HepG2 (cell line): ENCODE measurements around the gene STAMBPL1. TPM values are rescaled to one million over a fixed set of nuclear protein-coding genes. Genes with fewer than 3 reads are reported as not detected.

ENCODE experiments used
- ATAC-seq: fragments of 200-7000 bp; cut with Tn5 transposase; 3 replicates; pipeline ENCODE4 v1.9.1; 2020; ENCODE audit warnings: mild to moderate bottlenecking, moderate library complexity
- BruUV-seq: library from RNA; stranded (reverse); fragments of 400-500 nt; replicated peaks from 2 replicates; lab custom pipeline; 2021; lab: Mats Ljungman, UMichigan
- CTCF ChIA-PET: fragments of 300-600 bp; formaldehyde crosslinking; extraction: SDS; loops from one replicate; lab custom pipeline; 2021; ENCODE audit warnings: low total read pairs, inconsistent platforms, low intra/inter-chr PET ratio; lab: Yijun Ruan, JAX
- POLR2A ChIA-PET: fragments of 350-600 bp; sonication (Branson Sonifier 250); formaldehyde crosslinking; loops from one replicate; lab custom pipeline; 2020; ENCODE audit warnings: antibody characterized with exemption, inconsistent platforms; lab: Yijun Ruan, JAX
- DNase-seq: peaks from one replicate; pipeline ENCODE4 v3.0.0-alpha.2; 2015; ENCODE audit warnings: low spot score
- FAIRE-seq: peaks from 3 replicates; lab custom pipeline; 2011; peaks lifted over from hg19 to GRCh38; lab: Jason Lieb, UNC
- H2AFZ ChIP-seq: one replicate; pipeline ENCODE4 v1.6.1; 2011; ENCODE audit warnings: low read length, inconsistent platforms
- H3K27ac ChIP-seq: fragments of 300-600 bp; 3 replicates; pipeline ENCODE4 v1.8.0; 2011; ENCODE audit warnings: mixed run types, mild to moderate bottlenecking, mixed read lengths, low read length, inconsistent platforms; ENCODE audit not compliant: insufficient read depth; ENCODE audit errors: extremely low read length
- H3K27me3 ChIP-seq, 2 experiments: fragments of 200-600 bp in 1 of 2; 2 replicates in 1 of 2; 3 replicates in 1 of 2; pipeline versions ENCODE4 v1.6.0 to v1.8.0; 2011; ENCODE audit warnings: low read length in 2 of 2, mild to moderate bottlenecking in 2 of 2, moderate library complexity in 2 of 2, inconsistent platforms in 1 of 2; ENCODE audit not compliant: insufficient read depth in 2 of 2, control insufficient read depth in 1 of 2
- H3K36me3 ChIP-seq, 2 experiments: fragments of 200-600 bp in 1 of 2; replicated peaks in 1 of 2; 2 replicates in 1 of 2; 3 replicates in 1 of 2; pipeline versions ENCODE4 v1.5.1 to v1.8.0; 2011; ENCODE audit warnings: low read length in 2 of 2, inconsistent platforms in 1 of 2; ENCODE audit not compliant: insufficient read depth in 2 of 2, control insufficient read depth in 1 of 2
- H3K4me1 ChIP-seq: 2 replicates; pipeline ENCODE4 v1.5.1; 2012; ENCODE audit warnings: low read length, inconsistent platforms; ENCODE audit not compliant: insufficient read depth
- H3K4me2 ChIP-seq: 2 replicates; pipeline ENCODE4 v1.6.0; 2011; ENCODE audit warnings: low read depth, low read length, inconsistent platforms
- H3K4me3 ChIP-seq, 3 experiments: fragments of 200-600 bp in 1 of 3; sonication (generic), shearing (Covaris generic) in 1 of 3; replicated peaks in 1 of 3; 2 replicates each; pipeline ENCODE4 v1.5.1; 2011 to 2016; ENCODE audit warnings: low read length in 3 of 3, inconsistent platforms in 2 of 3, low read depth in 2 of 3, mild to moderate bottlenecking in 2 of 3, control low read depth in 1 of 3, mixed read lengths in 1 of 3; ENCODE audit not compliant: insufficient read depth in 1 of 3
- H3K79me2 ChIP-seq: one replicate; pipeline ENCODE4 v1.6.1; 2011; ENCODE audit warnings: low read length, inconsistent platforms; ENCODE audit not compliant: insufficient read depth
- H3K9ac ChIP-seq: 2 replicates; pipeline ENCODE4 v1.6.0; 2011; ENCODE audit warnings: mild to moderate bottlenecking, low read depth, low read length, inconsistent platforms; ENCODE audit not compliant: insufficient read depth
- H3K9me3 ChIP-seq: 2 replicates; pipeline ENCODE4 v1.5.1; 2012; ENCODE audit warnings: mild to moderate bottlenecking, low read length
- H4K20me1 ChIP-seq: 2 replicates; pipeline ENCODE4 v1.6.0; 2011; ENCODE audit warnings: inconsistent platforms, mild to moderate bottlenecking, low read length, moderate library complexity; ENCODE audit not compliant: insufficient read depth
- CBX5 ChIP-seq: sonication (generic); formaldehyde crosslinking; IDR thresholded peaks from 2 replicates; pipeline ENCODE4 v1.4.0; 2020; ENCODE audit warnings: missing genetic modification reagents, borderline replicate concordance
- E2F1 ChIP-seq: sonication (generic); formaldehyde crosslinking; IDR thresholded peaks from 2 replicates; pipeline ENCODE4 v1.5.0; 2020; ENCODE audit warnings: missing genetic modification reagents
- ELF1 ChIP-seq: sonication (generic); formaldehyde crosslinking; IDR thresholded peaks from 2 replicates; pipeline ENCODE4 v1.4.0; 2020; ENCODE audit warnings: missing genetic modification reagents
- HOXA3 ChIP-seq: sonication (generic); formaldehyde crosslinking; IDR thresholded peaks from 2 replicates; pipeline ENCODE4 v1.5.0; 2020; ENCODE audit warnings: missing genetic modification reagents
- RCOR2 ChIP-seq: IDR thresholded peaks from 2 replicates; pipeline ENCODE4 v1.6.1; 2016; ENCODE audit warnings: missing biosample characterization, missing genetic modification reagents
- SALL2 ChIP-seq: sonication (generic); formaldehyde crosslinking; IDR thresholded peaks from 2 replicates; pipeline ENCODE4 v1.8.1; 2023; ENCODE audit warnings: mild to moderate bottlenecking, missing genetic modification reagents, inconsistent platforms
- XBP1 ChIP-seq: sonication (generic); formaldehyde crosslinking; IDR thresholded peaks from 2 replicates; pipeline ENCODE4 v1.5.0; 2020; ENCODE audit warnings: missing genetic modification reagents
- ZMYM2 ChIP-seq: sonication (generic); formaldehyde crosslinking; IDR thresholded peaks from 2 replicates; pipeline ENCODE4 v1.8.0; 2022; ENCODE audit warnings: mild to moderate bottlenecking, missing genetic modification reagents
- ZNF160 ChIP-seq: sonication (generic); formaldehyde crosslinking; IDR thresholded peaks from 2 replicates; pipeline ENCODE4 v1.8.0; 2022; ENCODE audit warnings: mild to moderate bottlenecking, inconsistent platforms, missing genetic modification reagents
- ZNF276 ChIP-seq: sonication (generic); formaldehyde crosslinking; IDR thresholded peaks from 2 replicates; pipeline ENCODE4 v1.4.0; 2020; ENCODE audit warnings: mild to moderate bottlenecking, low read depth, missing genetic modification reagents
- ZNF496 ChIP-seq: sonication (generic); formaldehyde crosslinking; IDR thresholded peaks from 2 replicates; pipeline ENCODE4 v1.8.1; 2023; ENCODE audit warnings: mild to moderate bottlenecking, moderate library complexity, missing genetic modification reagents; ENCODE audit not compliant: insufficient replicate concordance
- ZNF550 ChIP-seq: sonication (generic); formaldehyde crosslinking; IDR thresholded peaks from 2 replicates; pipeline ENCODE4 v1.4.0; 2020; ENCODE audit warnings: mild to moderate bottlenecking, missing genetic modification reagents, borderline replicate concordance
- ZNF678 ChIP-seq: sonication (generic); formaldehyde crosslinking; IDR thresholded peaks from 2 replicates; pipeline ENCODE4 v1.4.0; 2020; ENCODE audit warnings: mild to moderate bottlenecking, missing genetic modification reagents
- ZNF776 ChIP-seq: sonication (generic); formaldehyde crosslinking; IDR thresholded peaks from 2 replicates; pipeline ENCODE4 v1.4.0; 2020; ENCODE audit warnings: mild to moderate bottlenecking, missing genetic modification reagents
- WGBS: methylation state at CpG from one replicate; pipeline ENCODE4 v1.1.6; 2017; ENCODE audit warnings: low lambda C conversion rate; 5-methylcytosine and 5-hydroxymethylcytosine counted together
- in situ Hi-C: cut with HindIII; loops from 2 replicates; pipeline ENCODE4 v1.10.0; 2017; ENCODE audit warnings: low pct_unique_long_range_greater_than_20kb; ENCODE audit not compliant: extremely low pct_ligation_motif_present
- intact Hi-C: fragments of 100-400 bp; cut with micrococcal nuclease; formaldehyde crosslinking; loops from one replicate; pipeline ENCODE4 v1.10.0; 2022; ENCODE audit not compliant: unreplicated experiment
- polyA plus RNA-seq, 8 experiments: library from polyadenylated mRNA; depleted of rRNA in 3 of 8; stranded (reverse) in 7 of 8; unstranded in 1 of 8; fragments of >200 nt; fragmentation: Illumina TruSeq in 4 of 8; extraction: Trizol in 4 of 8; gene quantifications; 2 replicates each; pipeline versions ENCODE4 v1.2.1 to v1.2.3, GENCODE V29; 2011 to 2016; ENCODE audit warnings: low read depth in 4 of 8, missing spikeins in 1 of 8, mixed read lengths in 1 of 8; ENCODE audit not compliant: insufficient read depth in 1 of 8
- total RNA-seq, 5 experiments: library from RNA; depleted of rRNA; stranded (reverse); fragments of >200 nt; fragmentation: Illumina TruSeq; extraction: Trizol; gene quantifications; 2 replicates each; pipeline ENCODE4 v1.2.3, GENCODE V29; 2016; ENCODE audit warnings: low read depth in 1 of 5

Gene STAMBPL1
- total and polyA plus RNA-seq, 2 of the 13 experiments (the other 11 are each of a cell fraction or from before 2014, with no cell fraction given), result 1.4 to 1.5 TPM

DNA sequence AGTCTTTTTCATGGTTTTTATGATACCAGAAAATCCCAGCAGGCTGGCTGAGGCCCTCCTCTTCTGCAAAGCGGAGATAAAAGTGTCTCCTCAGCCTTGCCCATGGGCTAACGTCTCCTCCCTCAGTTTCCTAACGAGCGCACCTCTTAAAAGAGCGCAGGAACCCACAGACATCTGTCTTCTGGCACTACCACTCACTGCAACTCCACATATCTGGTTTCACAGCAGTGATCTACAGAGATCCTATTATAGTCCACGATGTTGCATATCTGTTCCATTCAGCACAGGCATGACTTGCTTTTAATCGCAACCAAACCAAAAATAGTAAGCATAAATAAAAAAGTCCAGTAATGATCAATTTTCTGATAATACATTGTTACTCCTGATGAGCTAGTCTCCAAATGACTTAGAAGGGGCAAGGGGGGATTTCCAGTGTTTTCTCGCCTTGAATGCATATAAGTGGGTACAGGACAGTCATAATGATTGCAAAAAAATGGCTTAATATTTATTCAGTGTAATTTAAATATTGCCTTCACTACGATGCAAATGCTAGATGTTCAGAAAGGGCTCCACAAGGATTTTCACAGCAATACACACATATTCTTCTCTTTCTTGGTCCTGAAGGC is 49.3 kb upstream of the STAMBPL1 start:
- H3K4me3 ChIP-seq, result no peak overlapping the region
- H3K4me2 ChIP-seq, result no peak overlapping the region
- in situ Hi-C loops (loop anchor here (25.0 kb wide), 1 partner anchor 382 kb away; the partner anchor contains the start of gene CH25H), intact Hi-C loops (no loop called here)
- WGBS, result 44% methylated on average over 9 of the region's 9 CpGs
- 0 out of 5 replicates have a peak, but pooled peaks cover 0 to 4% of the 10 kb centered on the region in 2 experiments for H3K27me3 ChIP-seq
- ChIA-PET CTCF (no interaction called here), POLR2A (no interaction called here)
- no peak for DNase-seq
- no peak for FAIRE-seq
- no peaks in the 10 kb centered on the region for H3K4me1 ChIP-seq
- no peak for ATAC-seq
- H3K9me3 ChIP-seq, result no peaks in the 10 kb centered on the region
- H3K9ac ChIP-seq, result no peak overlapping the region
- TF ChIP-seq ZNF550 (no peak), ZNF160 (CRISPR knock-in tag) (no peak), ZMYM2 (CRISPR knock-in tag) (no peak), RCOR2 (CRISPR knock-in tag) (no peak), ELF1 (CRISPR knock-in tag) (no peak), CBX5 (CRISPR knock-in tag) (no peak), ZNF776 (CRISPR knock-in tag) (no peak), ZNF678 (CRISPR knock-in tag) (no peak), ZNF496 (CRISPR knock-in tag) (no peak), XBP1 (CRISPR knock-in tag) (no peak), HOXA3 (CRISPR knock-in tag) (no peak), ZNF276 (CRISPR knock-in tag) (no peak), E2F1 (CRISPR knock-in tag) (no peak), SALL2 (no peak)
- H2AFZ ChIP-seq, result no peak overlapping the region
- H4K20me1 ChIP-seq, result no peaks in the 10 kb centered on the region
- H3K36me3 ChIP-seq, result no peaks in the 10 kb centered on the region
- no TSS peak for BruUV-seq
- H3K27ac ChIP-seq, result no peak overlapping the region
- H3K79me2 ChIP-seq, result no peaks in the 10 kb centered on the region
